ENCODE data around the gene TGFBR2.

GRCh38 chr3:30721314-30721634, 114.9 kb downstream of the TGFBR2 start:
- TF ChIP-seq CTCF (IDR thresholded peaks at IDR 0.05; ENCODE audit: low read depth, low read length), result no peak
- TF ChIP-seq EZH2phosphoT487 (IDR thresholded peaks at IDR 0.05; ENCODE audit: low read depth), result no peak
